ENCODE results near the gene DGKZ.

The DGKZ gene

GRCh38 chr11:46304605-46305179 lies 42.6 kb upstream of the DGKZ start:
- H3K4me3 ChIP-seq (ENCODE audit: low read depth in 1 of 2, low read length in 1 of 2): no peak overlapping the region
- peaks cover 7% of the 10 kb centered on the region for H3K27me3 ChIP-seq
- no peak for TF ChIP-seq CTCF (IDR thresholded peaks at IDR 0.05)
- peaks cover 13% of the 10 kb centered on the region in 2 experiments for H3K4me1 ChIP-seq (ENCODE audit: control insufficient read depth in 1 of 2, insufficient read depth in 1 of 2, low read depth in 1 of 2, low read length in 1 of 2)
- H3K9me3 ChIP-seq: no peaks in the 10 kb centered on the region
- no peak overlapping the region for H3K27ac ChIP-seq
- no peaks in the 10 kb centered on the region for H3K36me3 ChIP-seq

GRCh38 chr11:46305295-46305694 lies 42.0 kb upstream of the DGKZ start:
- H3K4me3 ChIP-seq (ENCODE audit: low read depth in 1 of 2, low read length in 1 of 2): no peak overlapping the region
- no peaks in the 10 kb centered on the region for H3K9me3 ChIP-seq
- peaks cover under 1% of the 10 kb centered on the region for H3K27me3 ChIP-seq
- no peak overlapping the region for H3K27ac ChIP-seq
- TF ChIP-seq CTCF (IDR thresholded peaks at IDR 0.05): no peak
- peaks cover 18 to 19% of the 10 kb centered on the region in 2 experiments for H3K4me1 ChIP-seq (ENCODE audit: control insufficient read depth in 1 of 2, insufficient read depth in 1 of 2, low read depth in 1 of 2, low read length in 1 of 2)
- H3K36me3 ChIP-seq: no peaks in the 10 kb centered on the region

- Histone ChIP-seq H3K4me3 (ENCODE audit: low read depth in 1 of 2, low read length in 1 of 2) (no peak overlapping the region), H3K4me1 (ENCODE audit: control insufficient read depth in 1 of 2, insufficient read depth in 1 of 2, low read depth in 1 of 2, low read length in 1 of 2) (peaks cover 18 to 20% of the 10 kb centered on the region in 2 experiments), H3K9me3 (no peaks in the 10 kb centered on the region), H3K27me3 (no peaks in the 10 kb centered on the region), H3K36me3 (no peaks in the 10 kb centered on the region), H3K27ac (no peak overlapping the region)
- no peak for TF ChIP-seq CTCF (IDR thresholded peaks at IDR 0.05)
These were observed 40.9 kb upstream of the DGKZ start for GRCh38 chr11:46306296-46306853.

GRCh38 chr11:46307369-46307768 lies 39.9 kb upstream of the DGKZ start:
- H3K9me3 ChIP-seq: no peaks in the 10 kb centered on the region
- no peaks in the 10 kb centered on the region for H3K36me3 ChIP-seq
- no peak for TF ChIP-seq CTCF (IDR thresholded peaks at IDR 0.05)
- H3K27me3 ChIP-seq: no peaks in the 10 kb centered on the region
- H3K4me3 ChIP-seq (ENCODE audit: low read depth in 1 of 2, low read length in 1 of 2): no peak overlapping the region
- H3K4me1 ChIP-seq (ENCODE audit: control insufficient read depth in 1 of 2, insufficient read depth in 1 of 2, low read depth in 1 of 2, low read length in 1 of 2): peaks cover 18 to 20% of the 10 kb centered on the region in 2 experiments
- H3K27ac ChIP-seq: no peak overlapping the region

GRCh38 chr11:46307785-46308341 lies 39.4 kb upstream of the DGKZ start:
- Histone ChIP-seq H3K27ac (no peak overlapping the region), H3K4me1 (ENCODE audit: control insufficient read depth in 1 of 2, insufficient read depth in 1 of 2, low read depth in 1 of 2, low read length in 1 of 2) (peaks cover 18 to 20% of the 10 kb centered on the region in 2 experiments), H3K4me3 (ENCODE audit: low read depth in 1 of 2, low read length in 1 of 2) (no peak overlapping the region), H3K36me3 (no peaks in the 10 kb centered on the region), H3K27me3 (no peaks in the 10 kb centered on the region), H3K9me3 (no peaks in the 10 kb centered on the region)
- TF ChIP-seq CTCF (IDR thresholded peaks at IDR 0.05): no peak
